SK-N-SH treated with all-trans-retinoic acid at 6 μM for 48 hours (cell line): ENCODE measurements around the gene C2orf81.

Experiments used
- RARB ChIP-seq: fragments of 250-450 bp; sonication (Bioruptor Pico); IDR thresholded peaks from 2 replicates; pipeline ENCODE4 v1.8.0; 2021; ENCODE audit warnings: mild to moderate bottlenecking, moderate library complexity
- SNAI2 ChIP-seq: fragments of 250-450 bp; sonication (Bioruptor Pico); IDR thresholded peaks from 2 replicates; pipeline ENCODE4 v1.5.0; 2020; ENCODE audit warnings: mild to moderate bottlenecking, moderate library complexity
- TCF4 ChIP-seq: fragments of 250-450 bp; sonication (Bioruptor Pico); IDR thresholded peaks from 2 replicates; pipeline ENCODE4 v1.8.0; 2021; ENCODE audit warnings: mild to moderate bottlenecking, moderate library complexity, borderline replicate concordance
- ZFP3 ChIP-seq: fragments of 250-450 bp; sonication (Bioruptor Pico); IDR thresholded peaks from 2 replicates; pipeline ENCODE4 v1.5.0; 2020; ENCODE audit warnings: mild to moderate bottlenecking, moderate library complexity
- ZFP30 ChIP-seq: fragments of 450-650 bp; formaldehyde crosslinking; IDR thresholded peaks from 2 replicates; pipeline ENCODE4 v1.5.0; 2022; ENCODE audit warnings: mild to moderate bottlenecking, moderate library complexity
- ZNF8 ChIP-seq: fragments of 450-650 bp; formaldehyde crosslinking; IDR thresholded peaks from 2 replicates; pipeline ENCODE4 v1.5.0; 2020; ENCODE audit warnings: mild to moderate bottlenecking, moderate library complexity
- TF ChIP-seq, protein P1 (sequence below): fragments of 250-450 bp; sonication (Bioruptor Pico); IDR thresholded peaks from 2 replicates; pipeline ENCODE4 v1.8.0; 2020; ENCODE audit warnings: mild to moderate bottlenecking, moderate library complexity, borderline replicate concordance
- TF ChIP-seq, protein P2 (sequence below): fragments of 250-450 bp; sonication (Bioruptor Pico); IDR thresholded peaks from 2 replicates; pipeline ENCODE4 v1.5.1; 2020; ENCODE audit warnings: low read depth, mild to moderate bottlenecking, moderate library complexity
- TF ChIP-seq, protein P3 (sequence below): fragments of 250-450 bp; sonication (Bioruptor Pico); IDR thresholded peaks from 2 replicates; pipeline ENCODE4 v1.5.1; 2021; ENCODE audit warnings: mild to moderate bottlenecking, moderate library complexity
- TF ChIP-seq, protein P4 (sequence below): fragments of 250-450 bp; sonication (Bioruptor Pico); IDR thresholded peaks from 2 replicates; pipeline ENCODE4 v1.8.0; 2021; ENCODE audit warnings: low read depth, mild to moderate bottlenecking, moderate library complexity, borderline replicate concordance

DNA sequence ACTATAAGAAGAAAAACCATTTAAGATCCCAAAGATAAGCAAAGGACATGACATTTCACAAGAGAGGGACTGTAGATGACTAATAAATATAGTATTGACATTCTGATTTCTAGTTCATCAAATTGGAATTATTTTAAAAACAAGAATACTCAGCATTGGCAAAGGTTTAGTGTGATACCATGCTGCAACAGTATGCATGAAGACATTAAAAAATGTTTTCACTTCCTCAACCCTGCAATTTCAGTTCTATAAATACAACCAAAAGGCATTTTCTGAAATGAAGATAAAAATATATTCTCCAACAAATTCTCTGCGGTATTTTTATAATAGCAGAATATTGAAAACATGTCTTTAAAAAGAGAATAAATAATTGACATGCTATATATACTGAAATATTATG is 2.1 kb downstream of the C2orf81 start:
- TF ChIP-seq ZFP3 = no peak
- no peak for TF ChIP-seq TCF4 (CRISPR knock-in tag)
- no peak for TF ChIP-seq ZNF8 (CRISPR knock-in tag)
- TF ChIP-seq ZFP30 (CRISPR knock-in tag) = no peak
- TF ChIP-seq, protein P1, sequence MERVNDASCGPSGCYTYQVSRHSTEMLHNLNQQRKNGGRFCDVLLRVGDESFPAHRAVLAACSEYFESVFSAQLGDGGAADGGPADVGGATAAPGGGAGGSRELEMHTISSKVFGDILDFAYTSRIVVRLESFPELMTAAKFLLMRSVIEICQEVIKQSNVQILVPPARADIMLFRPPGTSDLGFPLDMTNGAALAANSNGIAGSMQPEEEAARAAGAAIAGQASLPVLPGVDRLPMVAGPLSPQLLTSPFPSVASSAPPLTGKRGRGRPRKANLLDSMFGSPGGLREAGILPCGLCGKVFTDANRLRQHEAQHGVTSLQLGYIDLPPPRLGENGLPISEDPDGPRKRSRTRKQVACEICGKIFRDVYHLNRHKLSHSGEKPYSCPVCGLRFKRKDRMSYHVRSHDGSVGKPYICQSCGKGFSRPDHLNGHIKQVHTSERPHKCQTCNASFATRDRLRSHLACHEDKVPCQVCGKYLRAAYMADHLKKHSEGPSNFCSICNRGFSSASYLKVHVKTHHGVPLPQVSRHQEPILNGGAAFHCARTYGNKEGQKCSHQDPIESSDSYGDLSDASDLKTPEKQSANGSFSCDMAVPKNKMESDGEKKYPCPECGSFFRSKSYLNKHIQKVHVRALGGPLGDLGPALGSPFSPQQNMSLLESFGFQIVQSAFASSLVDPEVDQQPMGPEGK (CRISPR knock-in tag) = no peak
- TF ChIP-seq SNAI2 = no peak
- no peak for TF ChIP-seq RARB (CRISPR knock-in tag)
- TF ChIP-seq, protein P2, sequence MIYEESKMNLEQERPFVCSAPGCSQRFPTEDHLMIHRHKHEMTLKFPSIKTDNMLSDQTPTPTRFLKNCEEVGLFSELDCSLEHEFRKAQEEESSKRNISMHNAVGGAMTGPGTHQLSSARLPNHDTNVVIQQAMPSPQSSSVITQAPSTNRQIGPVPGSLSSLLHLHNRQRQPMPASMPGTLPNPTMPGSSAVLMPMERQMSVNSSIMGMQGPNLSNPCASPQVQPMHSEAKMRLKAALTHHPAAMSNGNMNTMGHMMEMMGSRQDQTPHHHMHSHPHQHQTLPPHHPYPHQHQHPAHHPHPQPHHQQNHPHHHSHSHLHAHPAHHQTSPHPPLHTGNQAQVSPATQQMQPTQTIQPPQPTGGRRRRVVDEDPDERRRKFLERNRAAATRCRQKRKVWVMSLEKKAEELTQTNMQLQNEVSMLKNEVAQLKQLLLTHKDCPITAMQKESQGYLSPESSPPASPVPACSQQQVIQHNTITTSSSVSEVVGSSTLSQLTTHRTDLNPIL (CRISPR knock-in tag) = no peak
- TF ChIP-seq, protein P3, sequence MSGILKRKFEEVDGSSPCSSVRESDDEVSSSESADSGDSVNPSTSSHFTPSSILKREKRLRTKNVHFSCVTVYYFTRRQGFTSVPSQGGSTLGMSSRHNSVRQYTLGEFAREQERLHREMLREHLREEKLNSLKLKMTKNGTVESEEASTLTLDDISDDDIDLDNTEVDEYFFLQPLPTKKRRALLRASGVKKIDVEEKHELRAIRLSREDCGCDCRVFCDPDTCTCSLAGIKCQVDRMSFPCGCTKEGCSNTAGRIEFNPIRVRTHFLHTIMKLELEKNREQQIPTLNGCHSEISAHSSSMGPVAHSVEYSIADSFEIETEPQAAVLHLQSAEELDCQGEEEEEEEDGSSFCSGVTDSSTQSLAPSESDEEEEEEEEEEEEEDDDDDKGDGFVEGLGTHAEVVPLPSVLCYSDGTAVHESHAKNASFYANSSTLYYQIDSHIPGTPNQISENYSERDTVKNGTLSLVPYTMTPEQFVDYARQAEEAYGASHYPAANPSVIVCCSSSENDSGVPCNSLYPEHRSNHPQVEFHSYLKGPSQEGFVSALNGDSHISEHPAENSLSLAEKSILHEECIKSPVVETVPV = no peak
- TF ChIP-seq, protein P4, sequence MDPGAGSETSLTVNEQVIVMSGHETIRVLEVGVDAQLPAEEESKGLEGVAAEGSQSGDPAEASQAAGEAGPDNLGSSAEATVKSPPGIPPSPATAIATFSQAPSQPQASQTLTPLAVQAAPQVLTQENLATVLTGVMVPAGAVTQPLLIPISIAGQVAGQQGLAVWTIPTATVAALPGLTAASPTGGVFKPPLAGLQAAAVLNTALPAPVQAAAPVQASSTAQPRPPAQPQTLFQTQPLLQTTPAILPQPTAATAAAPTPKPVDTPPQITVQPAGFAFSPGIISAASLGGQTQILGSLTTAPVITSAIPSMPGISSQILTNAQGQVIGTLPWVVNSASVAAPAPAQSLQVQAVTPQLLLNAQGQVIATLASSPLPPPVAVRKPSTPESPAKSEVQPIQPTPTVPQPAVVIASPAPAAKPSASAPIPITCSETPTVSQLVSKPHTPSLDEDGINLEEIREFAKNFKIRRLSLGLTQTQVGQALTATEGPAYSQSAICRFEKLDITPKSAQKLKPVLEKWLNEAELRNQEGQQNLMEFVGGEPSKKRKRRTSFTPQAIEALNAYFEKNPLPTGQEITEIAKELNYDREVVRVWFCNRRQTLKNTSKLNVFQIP (CRISPR knock-in tag) = no peak
